GM15510 (cell line): ENCODE measurements around the gene TRIM21.

Experiments used
- POLR2A ChIP-seq: IDR thresholded peaks from 3 replicates; pipeline ENCODE4 v1.6.1; 2011; ENCODE audit warnings: borderline replicate concordance; ENCODE audit not compliant: insufficient read length; ENCODE audit errors: extremely low read depth

Gene TRIM21

GRCh38 chr11:4393209-4393857 lies at the start of gene TRIM21:
Gene TRIM21, minus strand, starts transcription at chr11:4393702. Its CDS starts 3,293 bp downstream, at chr11:4390409.
- peak; percentile 55 for TF ChIP-seq POLR2A

DNA sequence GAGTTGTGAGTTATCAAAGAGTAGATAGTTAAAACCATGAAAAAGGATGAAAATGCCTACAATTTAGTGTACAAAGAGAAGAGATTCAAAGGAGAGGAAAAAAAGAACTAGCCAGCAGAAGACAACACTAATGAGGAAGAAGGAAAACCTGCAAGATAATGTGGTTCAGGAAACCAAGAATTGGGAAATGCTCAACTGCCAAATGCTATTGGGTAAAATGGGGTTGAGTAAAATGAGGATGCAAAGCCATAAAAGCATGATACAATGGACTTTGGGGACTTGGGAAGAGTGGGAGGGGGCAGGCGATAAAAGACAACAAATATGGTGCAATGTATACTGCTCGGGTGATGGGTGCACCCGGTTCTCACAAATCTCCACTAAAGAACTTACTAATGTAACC lies 48.0 kb upstream of the TRIM21 start:
- TF ChIP-seq POLR2A = no peak

GRCh38 chr11:4436411-4436810 lies 42.9 kb upstream of the TRIM21 start:
- no peak for TF ChIP-seq POLR2A

DNA sequence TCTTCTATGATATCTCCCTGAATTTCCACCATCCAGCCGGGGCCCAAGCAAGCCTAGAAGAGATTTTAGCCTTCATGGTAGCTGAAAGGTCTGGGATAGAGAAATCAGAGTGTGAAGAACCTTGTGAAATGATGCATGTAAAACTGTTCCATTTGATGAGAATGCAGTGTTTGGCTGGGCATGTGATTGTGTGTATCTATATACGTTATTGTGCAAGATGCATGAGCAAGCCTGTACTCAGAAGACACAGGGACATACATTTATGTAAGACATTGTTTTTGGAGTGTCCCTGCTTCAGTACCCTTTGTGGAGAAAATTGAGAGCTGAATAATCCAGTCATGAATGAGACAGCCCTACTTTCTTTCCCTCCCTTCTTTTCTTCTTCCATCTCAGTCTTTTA lies 40.4 kb upstream of the TRIM21 start:
- no peak for TF ChIP-seq POLR2A

DNA sequence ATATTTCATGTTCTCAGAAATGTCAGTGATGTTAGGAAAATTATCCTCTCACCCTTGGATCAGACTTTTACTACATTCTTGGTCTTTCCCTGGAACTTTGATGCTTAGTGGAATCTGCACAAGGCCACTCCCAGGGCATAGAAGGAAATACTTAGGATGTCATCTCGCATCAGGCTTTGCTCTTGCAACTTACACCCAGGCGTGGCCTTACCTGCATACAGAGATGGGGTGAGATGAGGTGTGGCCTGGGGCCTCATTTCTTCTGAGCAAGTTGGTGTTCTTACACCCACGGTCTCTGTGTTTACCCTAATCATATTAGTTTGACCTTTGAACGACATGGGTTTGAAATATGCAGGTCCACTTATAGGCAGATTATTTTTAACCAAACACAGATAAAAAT lies 36.5 kb upstream of the TRIM21 start:
- no peak for TF ChIP-seq POLR2A

DNA sequence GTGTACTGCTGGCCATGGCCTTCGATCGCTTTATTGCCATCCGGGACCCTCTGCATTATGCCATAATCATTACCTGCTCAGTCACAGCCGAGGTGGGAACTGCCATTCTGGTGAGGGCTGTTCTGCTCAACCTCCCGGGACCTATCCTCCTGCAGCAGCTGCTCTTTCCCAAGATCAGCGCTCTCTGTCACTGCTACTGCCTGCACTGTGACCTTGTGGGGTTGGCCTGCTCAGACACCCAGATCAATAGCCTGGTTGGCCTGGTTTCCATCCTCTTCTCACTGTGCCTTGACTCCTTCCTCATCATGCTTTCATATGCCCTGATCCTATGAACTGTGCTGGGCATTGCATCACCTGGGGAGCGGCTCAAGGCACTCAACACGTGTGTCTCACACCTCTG lies 24.9 kb upstream of the TRIM21 start:
- no peak for TF ChIP-seq POLR2A

DNA sequence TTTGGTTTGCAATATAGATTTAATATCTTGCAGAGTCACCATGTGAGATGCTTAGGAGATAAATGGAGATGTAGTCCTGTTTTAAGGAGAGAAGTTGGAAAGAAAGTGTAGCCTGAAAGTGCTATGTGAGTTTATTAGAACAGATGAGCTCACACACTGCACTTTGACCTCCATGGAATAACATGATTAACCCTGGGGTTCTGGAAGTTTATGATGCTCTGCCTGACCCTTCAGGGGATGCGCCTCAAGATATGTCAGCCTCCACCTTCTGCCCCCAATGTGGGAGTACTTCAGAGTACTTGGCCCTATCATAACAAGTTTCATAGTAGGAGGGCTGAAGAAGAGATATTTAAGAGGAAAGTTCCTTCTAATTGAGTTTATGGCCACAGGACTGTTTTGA lies 23.3 kb upstream of the TRIM21 start:
- TF ChIP-seq POLR2A = no peak

DNA sequence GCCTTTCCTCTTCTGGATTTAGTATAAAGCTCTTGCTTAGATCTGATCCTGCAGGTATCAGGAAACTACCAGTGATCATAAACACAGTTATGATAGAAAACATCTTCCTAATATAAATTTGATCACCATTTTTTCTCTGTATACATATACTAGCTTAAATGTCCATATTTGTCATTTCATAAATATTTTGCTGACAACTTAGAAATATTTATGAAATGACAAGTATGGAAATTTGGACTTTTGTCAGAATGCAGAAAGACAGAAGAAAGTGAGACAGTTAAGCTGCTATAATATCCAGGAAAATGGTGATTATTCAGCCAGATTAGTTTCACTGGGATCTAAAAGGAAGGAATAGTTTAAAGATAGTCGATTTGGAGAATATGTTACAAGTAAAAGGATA lies 22.8 kb upstream of the TRIM21 start:
- TF ChIP-seq POLR2A = no peak

GRCh38 chr11:4393858-4394223 lies 339 bp upstream of the TRIM21 start:
- no peak for TF ChIP-seq POLR2A

DNA sequence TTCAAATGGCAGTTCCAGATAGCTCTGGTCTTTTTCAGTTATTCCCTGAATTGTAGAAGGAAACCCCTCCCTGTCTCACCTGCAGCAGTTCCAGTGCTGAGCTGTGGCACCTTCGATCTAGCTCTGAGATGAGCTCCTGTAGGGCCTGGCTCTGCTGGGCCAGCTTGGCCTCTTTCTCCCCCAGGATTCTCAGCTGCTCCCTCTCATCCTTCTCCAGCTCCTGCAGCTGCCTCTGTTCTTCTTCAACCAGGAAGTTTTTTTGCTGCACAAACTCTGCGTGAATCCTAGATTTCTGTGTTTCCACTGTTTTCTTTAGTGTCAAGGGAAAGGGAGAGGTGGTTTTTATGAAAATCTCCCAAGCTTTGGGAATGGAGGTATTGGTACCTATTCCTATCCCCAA lies 5.3 kb downstream of the TRIM21 start:
- no peak for TF ChIP-seq POLR2A

DNA sequence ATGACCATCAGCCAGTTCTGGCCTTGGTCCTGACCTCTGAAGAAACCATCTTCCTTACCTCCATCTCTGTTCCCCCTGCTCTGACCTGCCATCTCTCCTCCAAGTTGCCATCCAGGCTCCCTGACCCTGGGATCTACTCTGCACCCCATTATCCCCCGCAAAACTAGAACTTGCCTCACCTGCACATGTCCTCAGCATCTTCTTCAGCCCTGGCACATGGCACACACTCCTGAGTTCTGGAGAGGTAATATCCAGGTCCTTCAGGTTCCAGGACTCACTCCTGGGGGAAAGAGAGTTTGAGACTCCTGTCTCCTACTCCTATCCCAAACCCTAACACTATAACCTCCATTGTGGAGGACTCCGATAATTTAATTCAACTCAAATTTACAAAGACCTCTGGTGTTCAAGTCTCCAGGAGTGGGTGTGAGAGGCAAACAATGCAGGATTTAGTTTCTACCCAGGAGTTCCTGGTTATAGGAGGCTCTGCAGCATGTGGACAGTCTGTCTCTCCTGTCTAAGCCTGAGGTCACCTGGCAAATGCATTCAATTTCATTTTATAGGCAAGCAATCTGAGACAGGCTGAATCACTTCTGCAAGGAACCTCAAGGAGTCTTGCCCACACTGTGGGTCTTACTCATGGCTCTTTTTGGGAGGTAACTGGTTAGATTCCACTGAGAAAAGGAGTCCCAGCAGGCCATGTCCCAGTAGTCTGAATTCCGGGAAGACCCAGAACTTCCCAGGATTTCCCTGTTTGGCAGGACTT lies 7.3 kb downstream of the TRIM21 start:
- no peak for TF ChIP-seq POLR2A

DNA sequence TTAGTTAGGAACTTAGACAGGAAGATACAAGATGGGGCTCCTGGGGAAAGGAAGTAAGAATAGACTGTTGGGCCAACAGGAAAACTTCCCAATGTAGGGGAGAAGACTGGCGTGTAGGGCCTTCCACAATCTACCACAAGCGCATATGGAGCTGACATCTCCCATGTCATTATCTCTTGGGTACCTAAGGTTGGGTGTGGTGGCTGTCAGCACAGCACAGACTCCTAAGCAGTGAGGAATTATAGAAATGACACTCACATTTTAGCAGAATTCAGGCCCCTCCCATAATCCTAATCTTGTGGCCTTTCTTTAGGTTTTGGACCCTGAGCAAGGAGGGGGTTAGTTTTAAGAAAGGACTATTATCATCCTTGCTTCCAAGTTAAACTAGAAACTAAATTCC lies 11.6 kb downstream of the TRIM21 start:
- no peak for TF ChIP-seq POLR2A

DNA sequence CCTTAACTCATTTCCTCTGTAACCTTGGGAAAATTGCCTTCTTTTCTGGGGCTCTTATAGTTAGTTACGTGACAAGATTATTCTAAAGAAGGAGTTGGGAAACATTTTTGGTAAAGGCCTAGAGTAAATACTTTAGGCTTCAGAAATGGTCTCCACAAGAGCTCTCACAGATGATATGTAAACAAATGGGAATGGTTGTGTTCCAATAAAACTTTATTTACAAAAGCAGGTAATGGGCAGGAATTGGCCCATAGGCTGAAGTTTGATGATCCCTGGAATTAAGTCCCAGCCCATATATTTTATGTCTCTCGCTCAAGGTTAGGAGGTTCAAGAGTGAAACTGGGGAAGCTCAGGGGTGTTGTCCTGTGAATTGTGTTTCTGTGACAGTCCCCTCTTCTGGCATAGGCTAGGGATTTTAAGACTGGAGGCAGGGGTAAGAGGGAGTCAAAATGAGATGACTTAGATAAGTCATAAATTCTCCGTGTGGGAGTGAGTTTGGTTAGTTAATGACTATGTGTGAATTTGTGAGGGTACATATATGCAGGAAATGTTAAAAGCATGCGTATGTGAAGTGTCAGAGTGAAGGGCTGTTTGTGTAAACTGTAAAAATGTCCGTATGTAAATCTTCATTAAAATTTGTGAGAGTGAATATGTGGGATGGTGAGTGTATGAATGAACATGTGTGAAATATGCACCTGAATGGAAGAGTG lies 17.9 kb downstream of the TRIM21 start:
- no peak for TF ChIP-seq POLR2A

GRCh38 chr11:4370166-4370565 lies 23.3 kb downstream of the TRIM21 start:
- TF ChIP-seq POLR2A = no peak

- no peak for TF ChIP-seq POLR2A
These were observed 25.2 kb downstream of the TRIM21 start, which contains the start of gene OR52B4 for GRCh38 chr11:4368286-4368685. Gene OR52B4, minus strand, starts transcription at chr11:4368386. Its CDS starts 91 bp downstream, at chr11:4368295.
